Fibroblast of gingiva (primary cell): Measurements from ENCODE around the gene AP1G2.

Experiments used
- DNase-seq: peaks from one replicate; pipeline ENCODE4 v3.0.0-alpha.2; 2011; ENCODE audit warnings: low read depth

The AP1G2 gene

DNA sequence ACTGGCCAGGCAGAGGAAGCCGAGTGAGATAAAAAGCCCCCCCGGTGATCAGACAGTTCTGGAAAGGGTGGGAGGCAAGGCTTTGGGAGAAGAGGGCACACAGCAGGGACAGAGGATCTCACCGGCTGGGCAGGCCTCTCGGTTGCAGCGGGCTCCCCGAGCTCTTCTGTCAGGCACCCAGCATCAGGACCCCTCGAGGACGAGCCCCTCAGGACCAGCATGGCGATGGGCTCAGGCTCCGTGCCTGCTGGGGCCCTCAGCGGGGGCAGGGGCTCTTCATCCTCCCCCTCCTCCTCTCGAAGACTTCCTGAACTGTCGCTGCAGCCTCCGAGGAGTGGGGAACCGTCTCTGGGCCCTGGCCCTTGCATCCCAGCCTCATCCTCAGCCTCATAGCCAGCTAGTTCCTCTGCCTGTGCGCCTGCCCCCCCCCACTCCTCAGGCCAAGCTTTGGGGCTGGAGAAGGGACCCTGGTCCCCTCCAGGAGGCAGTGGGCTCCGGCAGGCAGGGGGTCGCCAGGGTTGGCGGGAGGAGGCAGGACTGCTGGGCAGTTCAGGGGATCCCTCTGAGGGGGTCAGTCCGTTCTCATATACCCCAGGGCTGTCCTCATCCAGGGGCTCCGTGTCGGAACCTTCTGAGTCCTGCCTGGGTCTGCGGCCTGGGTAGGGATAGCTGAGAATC, 3.4 kb upstream of the AP1G2 start:
- DNase-seq = no peak

DNA sequence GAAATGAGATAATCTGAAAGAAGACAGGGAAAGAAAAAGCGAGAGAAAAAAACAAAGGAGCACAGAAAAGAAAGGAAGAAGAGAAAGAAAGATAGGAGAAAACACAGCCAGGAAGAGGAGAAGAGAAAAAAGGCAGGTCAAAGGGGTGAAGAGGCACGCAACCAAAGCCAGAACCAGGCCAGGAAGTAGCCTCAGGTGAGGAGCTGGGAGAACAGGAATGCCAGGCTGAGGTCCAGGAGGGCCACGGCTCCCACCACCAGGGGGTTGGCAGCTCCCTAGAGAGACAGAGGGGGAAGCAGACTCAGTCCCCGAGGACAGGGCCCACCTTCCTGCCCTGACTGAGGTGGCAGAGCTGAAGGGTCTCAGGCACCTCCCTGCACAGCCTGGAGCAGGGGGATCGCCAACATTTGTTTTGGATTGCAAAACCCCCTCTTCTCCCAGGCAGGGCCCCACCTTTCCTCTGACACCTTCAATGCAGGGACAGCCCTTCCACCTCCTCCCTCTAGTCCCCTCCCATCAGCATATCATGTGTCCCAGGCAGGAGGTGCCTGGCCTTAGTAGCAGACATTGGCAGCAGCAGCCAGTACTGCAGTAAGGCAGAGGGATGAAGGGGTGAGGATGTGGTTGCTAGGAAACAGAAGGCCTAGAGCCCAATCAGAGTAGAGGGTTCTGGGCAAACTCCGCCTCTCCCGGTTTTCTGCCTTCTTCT, 2.0 kb upstream of the AP1G2 start:
- DNase-seq = no peak

GRCh38 chr14:23568600-23569331, 1.2 kb upstream of the AP1G2 start:
- no peak for DNase-seq

- DNase-seq = no peak
Observed at GRCh38 chr14:23568021-23568599, 519 bp upstream of the AP1G2 start.

DNA sequence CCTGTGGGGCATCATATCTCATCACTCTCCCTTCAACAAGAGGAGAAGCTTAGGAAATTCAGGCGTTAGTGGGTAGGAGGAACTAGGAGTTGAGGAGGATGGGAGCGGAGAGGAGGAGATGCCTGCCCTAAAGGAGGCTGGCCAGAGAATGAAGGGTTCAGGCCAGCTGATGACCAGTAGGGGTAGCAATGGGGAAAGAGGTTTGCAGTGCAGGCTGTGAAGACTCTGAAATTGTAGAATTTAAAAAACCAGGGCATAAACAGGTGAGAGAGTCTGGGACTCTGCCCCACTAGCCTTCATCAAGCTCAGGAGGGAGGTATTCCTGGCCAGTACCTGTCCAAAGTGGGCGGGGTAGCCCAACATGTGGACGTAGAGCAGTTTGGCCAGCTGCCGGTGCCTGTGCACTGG, 809 bp downstream of the AP1G2 start:
- DNase-seq = no peak

DNA sequence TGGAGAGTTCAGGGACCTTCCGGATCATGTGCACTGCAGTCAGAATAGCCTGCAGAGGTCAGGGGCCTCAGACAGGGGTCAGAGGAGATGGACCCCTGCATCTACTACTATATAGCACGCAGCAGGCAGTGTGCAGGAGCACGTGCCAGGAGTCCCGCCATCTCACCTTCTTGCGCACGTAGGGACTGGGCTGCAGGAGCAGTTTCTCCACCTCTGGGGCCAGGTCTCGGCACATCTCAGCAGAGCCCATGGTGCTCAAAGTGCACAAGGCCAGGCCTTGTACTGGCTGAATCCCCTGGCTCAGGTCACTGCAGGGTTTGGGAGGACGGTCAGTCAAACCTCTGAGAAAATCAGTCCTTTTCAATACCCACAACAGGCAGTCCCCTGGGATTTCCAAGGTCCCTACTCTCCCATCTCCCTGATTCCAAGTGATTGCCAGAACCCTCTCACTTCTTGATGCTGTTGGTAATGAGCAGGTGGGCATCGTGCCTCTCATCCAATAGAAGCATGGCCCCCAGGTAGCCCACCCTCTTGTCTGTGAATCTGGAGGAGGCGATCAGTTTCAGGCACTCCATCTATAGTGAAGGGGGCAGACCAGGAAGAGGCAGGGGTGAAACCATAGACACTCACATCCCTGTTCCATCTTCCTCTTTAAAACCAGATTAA, 1.3 kb downstream of the AP1G2 start:
- no peak for DNase-seq

DNA sequence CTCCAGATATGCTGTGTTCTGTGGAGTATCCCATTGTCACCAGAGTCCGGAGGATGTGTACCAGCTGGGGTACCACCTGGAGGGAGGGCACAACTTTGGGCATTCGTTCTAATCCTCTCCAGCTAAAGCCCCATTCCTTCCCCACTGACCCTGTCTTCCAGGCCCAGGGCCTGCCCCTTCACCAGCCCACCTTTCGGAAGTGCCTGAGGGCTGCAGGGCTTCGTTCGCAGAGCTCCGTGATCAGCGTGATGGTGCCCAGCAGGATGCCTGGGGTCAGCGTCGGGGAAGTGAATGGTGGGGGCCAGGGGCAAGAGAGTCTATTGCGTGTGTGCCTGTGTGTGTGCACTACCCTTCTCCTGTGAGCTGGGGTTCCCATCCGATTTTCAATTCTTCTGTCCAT, 2.0 kb downstream of the AP1G2 start:
- DNase-seq = no peak

DNA sequence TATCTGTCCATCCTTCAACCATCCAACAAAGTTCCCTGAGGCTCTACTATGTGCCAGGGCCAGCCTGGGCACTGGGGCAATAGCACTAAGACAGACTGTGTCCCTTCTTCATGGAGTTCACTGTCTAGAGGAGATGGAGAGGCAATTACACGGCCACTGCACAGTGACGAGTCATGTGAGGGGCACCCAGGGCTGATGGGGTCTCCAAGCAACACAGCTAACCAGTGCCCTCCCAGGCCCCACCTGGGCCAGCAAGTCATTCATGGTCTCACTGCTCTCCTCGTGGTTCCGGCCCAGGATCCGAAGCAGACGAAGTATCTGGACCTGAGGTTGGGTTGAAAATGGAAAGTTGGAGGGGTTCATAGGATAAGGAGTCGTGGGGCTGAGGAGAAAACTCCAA, 2.7 kb downstream of the AP1G2 start:
- no peak for DNase-seq

- DNase-seq = no peak
Observed at GRCh38 chr14:23564181-23564812, 3.3 kb downstream of the AP1G2 start.

- no peak for DNase-seq
Observed at GRCh38 chr14:23563473-23564180, 4.0 kb downstream of the AP1G2 start.

- DNase-seq = peak; percentile 15
Observed at GRCh38 chr14:23562822-23563472, 4.6 kb downstream of the AP1G2 start.

DNA sequence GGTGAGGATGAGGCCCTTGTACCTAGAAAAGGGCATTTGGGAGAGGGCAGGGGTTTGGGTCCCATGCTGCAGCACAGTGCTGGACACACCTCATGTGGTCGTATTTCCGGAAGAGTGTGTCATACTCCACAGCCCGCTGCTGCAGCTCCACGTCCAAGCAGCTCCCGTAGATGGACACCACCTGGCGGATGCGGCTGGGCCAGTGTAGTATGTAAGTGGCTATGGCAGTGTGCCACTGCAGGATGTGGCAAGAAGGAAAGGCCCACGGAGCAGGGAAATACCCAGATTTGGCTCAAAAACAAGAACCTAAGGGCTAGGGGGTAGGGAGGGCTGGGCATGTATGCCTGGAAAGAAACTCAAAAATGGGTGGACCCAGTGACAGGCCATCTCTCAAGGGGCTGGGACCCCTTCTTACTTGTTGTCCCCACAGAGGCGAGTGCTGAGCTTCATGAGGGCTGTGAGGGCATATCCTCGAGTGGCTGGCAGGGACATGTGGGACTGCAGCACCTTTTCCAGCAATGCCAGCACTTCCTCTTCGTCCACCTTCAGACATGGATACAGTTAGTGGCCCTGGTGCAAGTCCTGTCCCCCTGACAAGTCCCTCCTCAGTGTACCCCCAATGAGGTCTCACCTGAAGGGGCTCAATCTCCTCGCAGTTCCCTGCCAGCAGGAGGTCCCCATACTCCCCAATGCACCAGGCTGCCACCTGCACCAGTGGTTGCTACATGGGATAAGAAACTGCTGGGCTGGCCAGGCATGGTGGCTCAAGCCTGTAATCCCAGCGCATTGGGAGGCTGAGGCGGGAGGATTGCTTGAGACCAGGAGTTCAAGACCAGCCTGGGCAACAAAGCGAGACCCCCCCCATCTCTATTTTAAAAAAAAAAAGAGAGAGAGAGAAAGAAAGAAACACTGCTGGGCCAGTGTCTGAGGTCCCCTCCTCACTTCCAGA, 5.4 kb downstream of the AP1G2 start:
- DNase-seq = no peak

DNA sequence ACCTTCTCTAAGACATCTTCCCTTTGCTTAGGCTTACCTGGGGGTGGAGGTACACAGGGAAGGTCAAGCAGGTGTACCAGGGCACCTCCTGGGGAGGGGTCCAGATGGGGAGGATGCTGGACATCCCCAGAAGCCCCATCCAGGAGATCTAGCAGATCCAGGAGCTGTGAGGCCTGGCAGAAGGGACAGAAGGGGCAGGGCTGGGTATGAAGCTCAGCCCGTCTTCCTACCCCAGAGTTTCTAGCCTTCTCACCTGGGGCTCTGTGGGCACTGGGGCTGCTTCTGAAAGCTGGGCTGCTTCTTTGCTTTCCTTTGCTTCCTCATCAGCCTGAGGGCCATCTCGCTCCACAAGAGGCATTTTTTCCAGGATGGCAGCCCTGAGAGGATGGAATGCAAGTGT, 6.3 kb downstream of the AP1G2 start:
- no peak for DNase-seq

DNA sequence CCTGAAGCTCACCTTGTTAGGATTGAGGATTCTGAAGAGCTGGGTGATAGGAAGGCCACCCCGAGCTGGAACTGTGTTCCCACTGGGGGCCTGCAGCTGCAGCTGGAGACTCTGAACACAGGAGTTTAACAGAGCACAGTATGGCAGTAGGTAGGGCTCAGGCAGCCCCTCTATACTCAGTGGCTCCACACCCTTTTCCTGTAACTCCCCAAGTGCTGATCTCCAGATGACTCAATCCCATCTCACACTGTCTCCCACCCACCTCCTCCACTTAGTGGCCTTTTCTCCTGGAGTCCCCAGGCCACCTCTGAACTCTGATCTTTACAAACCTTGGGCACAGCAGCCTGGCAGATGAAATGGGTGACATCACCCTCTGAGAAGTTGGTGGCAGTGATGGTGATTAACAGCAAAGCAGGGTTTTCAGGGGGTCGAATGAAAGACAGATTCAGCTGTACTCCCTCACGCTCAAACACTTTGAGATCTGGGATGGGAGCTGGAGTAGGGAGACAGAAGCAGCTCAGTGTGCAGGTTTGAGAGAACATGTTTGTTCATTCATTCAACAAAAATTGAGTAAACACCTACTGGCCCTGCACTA, 7.6 kb downstream of the AP1G2 start:
- no peak for DNase-seq

DNA sequence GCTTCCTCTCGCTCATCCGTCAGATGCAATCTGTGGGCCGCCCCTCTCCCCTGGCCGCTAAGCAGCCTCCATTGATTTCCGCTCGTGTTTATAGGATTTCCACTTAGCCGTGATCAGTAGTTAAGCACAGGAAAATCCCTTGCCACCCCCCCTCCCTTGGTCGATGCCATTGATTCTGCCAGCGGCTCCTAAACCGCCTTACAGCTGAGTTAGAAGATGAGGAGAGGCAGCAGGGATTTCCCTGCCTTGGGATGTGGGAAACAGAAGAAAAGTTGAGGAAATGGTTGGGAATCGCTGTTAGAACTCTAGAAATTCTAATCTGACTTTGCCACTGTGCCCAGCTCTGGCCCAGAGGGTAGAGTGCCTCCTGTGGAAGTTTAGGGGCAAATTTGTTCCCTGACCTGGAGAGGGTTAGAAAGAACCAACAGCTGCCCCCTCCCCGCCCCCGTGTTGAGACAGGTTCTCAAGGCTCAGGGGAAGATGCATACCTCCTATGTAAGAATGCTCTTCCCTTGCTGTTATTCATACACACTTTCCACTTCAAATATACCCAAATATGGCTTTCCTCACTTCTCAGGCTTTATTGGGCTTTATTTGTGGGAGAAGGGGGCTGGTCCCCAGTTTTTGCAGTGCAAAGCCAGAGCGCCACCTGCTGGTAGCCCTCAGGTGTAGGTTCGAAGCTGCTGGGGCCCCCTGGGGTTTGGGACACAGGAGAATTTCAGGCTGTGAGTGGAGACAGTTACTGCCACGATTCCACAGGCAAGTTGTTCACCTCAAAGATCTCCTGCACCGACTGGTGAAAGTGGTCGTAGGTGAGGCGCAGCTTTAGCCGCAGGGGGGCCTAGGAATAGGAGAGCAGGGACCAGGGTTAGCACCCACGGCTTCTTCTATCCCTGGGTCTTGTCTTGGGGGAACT, 8.3 kb downstream of the AP1G2 start:
- peak; percentile 40 for DNase-seq

GRCh38 chr14:23558346-23559009, 9.1 kb downstream of the AP1G2 start:
- DNase-seq = no peak

GRCh38 chr14:23557946-23558345, 9.6 kb downstream of the AP1G2 start:
- no peak for DNase-seq
